Tibial nerve (tissue), 4 donors: ENCODE measurements around the gene TTC3. TPM values are rescaled to one million over a fixed set of nuclear protein-coding genes. Genes with fewer than 3 reads are reported as not detected.

ENCODE experiments used
- DNase-seq, 2 donors: peaks; one replicate each; pipeline ENCODE4 v3.0.0-alpha.2; 2019; ENCODE audit warnings: low spot score in 2 of 2
- H3K27ac ChIP-seq, 4 donors: fragments of 200-600 bp; sonication (generic) in 3 of 4; one replicate each; pipeline ENCODE4 v1.5.1; 2017 to 2019; ENCODE audit warnings: mild to moderate bottlenecking in 1 of 4
- H3K27me3 ChIP-seq, 2 donors: fragments of 200-600 bp; sonication (generic) in 1 of 2; one replicate each; pipeline versions ENCODE4 v1.5.1 to v1.6.0; 2017 to 2019
- H3K36me3 ChIP-seq, 3 donors: fragments of 200-600 bp; sonication (generic); one replicate each; pipeline ENCODE4 v1.5.1; 2018 to 2019
- H3K4me1 ChIP-seq, 4 donors: fragments of 200-600 bp; sonication (generic) in 3 of 4; one replicate each; pipeline ENCODE4 v1.5.1; 2017 to 2019
- H3K4me3 ChIP-seq, 4 donors: fragments of 200-600 bp; sonication (generic) in 3 of 4; one replicate each; pipeline ENCODE4 v1.5.1; 2017 to 2019; ENCODE audit warnings: mild to moderate bottlenecking in 1 of 4, moderate library complexity in 1 of 4
- H3K9me3 ChIP-seq, 4 donors: fragments of 200-600 bp; sonication (generic) in 3 of 4; one replicate each; pipeline ENCODE4 v1.5.1; 2017 to 2019
- EP300 ChIP-seq, 2 donors: sonication (generic); formaldehyde crosslinking; IDR thresholded peaks; one replicate each; pipeline ENCODE4 v1.6.1; 2017; ENCODE audit warnings: antibody characterized with exemption in 2 of 2, mild to moderate bottlenecking in 1 of 2
- POLR2A ChIP-seq, 2 donors: fragments of 450-650 bp; IDR thresholded peaks; one replicate each; pipeline ENCODE4 v1.6.1; 2017; ENCODE audit warnings: antibody characterized with exemption in 2 of 2, mild to moderate bottlenecking in 2 of 2, moderate library complexity in 2 of 2
- WGBS, 2 donors: methylation state at CpG; one replicate each; pipeline ENCODE4 v1.1.5; 2018; 5-methylcytosine and 5-hydroxymethylcytosine counted together
- total RNA-seq, 4 donors: library from RNA; depleted of rRNA; stranded (reverse); fragments of >200 nt; gene quantifications; one replicate each; pipeline ENCODE4 v1.1.0, GENCODE V29; 2016
- TF ChIP-seq, protein P1 (sequence below), 5 experiments: fragments of 200-600 bp in 3 of 5; fragments of 450-650 bp in 2 of 5; sonication (generic) in 3 of 5; IDR thresholded peaks; one replicate each; pipeline ENCODE4 v1.5.1; 2016 to 2019; ENCODE audit warnings: antibody characterized with exemption in 5 of 5, mild to moderate bottlenecking in 3 of 5, moderate library complexity in 2 of 5

The TTC3 gene
- total RNA-seq, 4 donors from 2014 or later: 136 to 259 (median 158) TPM

DNA sequence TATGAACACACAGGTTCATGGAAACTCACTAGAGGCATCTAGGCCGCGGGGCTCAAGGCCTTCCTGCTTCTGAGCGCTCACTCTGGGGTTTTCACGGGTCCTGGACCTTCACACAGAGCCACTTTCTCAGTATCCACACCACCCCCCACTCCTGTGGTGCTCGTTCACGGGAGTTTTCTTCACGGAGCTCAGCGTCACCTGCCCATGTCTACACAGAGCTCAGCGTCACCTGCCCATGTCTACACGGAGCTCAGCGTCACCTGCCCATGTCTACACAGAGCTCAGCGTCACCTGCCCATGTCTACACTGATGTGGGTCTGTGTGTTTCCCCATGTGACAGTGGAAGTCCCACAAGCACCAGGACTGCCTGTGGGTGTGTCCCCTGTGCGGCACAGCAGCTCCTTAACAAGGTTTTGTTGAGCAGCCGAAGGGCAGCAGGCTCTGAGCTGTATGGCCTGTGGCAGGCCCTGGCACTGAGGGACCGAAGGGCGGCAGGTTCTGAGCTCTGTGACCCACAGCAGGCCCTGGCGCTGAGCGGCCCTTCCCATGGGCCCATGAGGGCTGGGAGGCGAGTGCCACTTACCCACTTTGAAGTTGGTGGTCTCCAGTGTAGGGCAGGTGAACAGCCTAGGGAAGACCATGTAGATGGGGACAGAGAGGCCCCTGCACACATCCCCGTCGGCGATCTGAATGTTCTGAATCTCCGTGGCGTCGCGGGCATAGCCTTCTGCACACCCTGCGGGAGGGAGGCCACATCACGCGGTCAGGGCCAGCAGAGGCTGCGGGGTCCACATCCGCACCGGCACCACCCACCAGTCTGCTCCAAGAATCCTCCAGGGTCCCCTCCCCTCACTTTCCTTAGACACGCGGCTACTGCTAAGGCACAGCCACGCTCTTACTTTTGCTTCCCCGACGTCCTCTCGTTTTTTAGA lies 154.3 kb downstream of the TTC3 start:
- Histone ChIP-seq H3K36me3 (peaks cover 7 to 98% (median 31%) of the 10 kb centered on the region in 3 donors), H3K4me3 (no peak overlapping the region), H3K27ac (no peak overlapping the region), H3K27me3 (no peaks in the 10 kb centered on the region), H3K4me1 (no peaks in the 10 kb centered on the region), H3K9me3 (no peaks in the 10 kb centered on the region)
- TF ChIP-seq POLR2A (IDR thresholded peaks at IDR 0.05): no peak
- no peak for TF ChIP-seq EP300 (IDR thresholded peaks at IDR 0.05)
- TF ChIP-seq, protein P1, sequence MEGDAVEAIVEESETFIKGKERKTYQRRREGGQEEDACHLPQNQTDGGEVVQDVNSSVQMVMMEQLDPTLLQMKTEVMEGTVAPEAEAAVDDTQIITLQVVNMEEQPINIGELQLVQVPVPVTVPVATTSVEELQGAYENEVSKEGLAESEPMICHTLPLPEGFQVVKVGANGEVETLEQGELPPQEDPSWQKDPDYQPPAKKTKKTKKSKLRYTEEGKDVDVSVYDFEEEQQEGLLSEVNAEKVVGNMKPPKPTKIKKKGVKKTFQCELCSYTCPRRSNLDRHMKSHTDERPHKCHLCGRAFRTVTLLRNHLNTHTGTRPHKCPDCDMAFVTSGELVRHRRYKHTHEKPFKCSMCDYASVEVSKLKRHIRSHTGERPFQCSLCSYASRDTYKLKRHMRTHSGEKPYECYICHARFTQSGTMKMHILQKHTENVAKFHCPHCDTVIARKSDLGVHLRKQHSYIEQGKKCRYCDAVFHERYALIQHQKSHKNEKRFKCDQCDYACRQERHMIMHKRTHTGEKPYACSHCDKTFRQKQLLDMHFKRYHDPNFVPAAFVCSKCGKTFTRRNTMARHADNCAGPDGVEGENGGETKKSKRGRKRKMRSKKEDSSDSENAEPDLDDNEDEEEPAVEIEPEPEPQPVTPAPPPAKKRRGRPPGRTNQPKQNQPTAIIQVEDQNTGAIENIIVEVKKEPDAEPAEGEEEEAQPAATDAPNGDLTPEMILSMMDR (IDR thresholded peaks at IDR 0.05): no peak
- 96% methylated on average over 35 to 37 of the region's 38 CpGs for WGBS, 2 donors
- DNase-seq: no peak

DNA sequence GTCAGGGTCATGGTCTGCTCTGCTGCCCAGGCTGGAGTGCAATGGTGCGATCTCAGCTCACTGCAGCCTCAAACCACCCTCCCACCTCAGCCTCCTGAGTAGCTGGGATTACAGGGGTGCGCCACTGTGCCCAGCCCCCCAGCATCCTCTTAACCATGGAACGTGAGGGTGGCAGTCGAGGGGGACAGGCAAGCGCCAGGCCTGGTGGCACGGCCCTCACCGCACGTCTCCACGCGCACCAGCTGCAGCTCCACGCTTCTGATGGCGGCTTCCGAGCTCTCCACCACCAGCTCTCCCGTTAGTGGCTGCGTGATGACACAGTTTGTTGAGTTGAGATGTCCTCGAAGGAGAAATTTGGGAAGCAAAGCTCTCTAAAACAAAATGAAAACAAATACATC lies 154.9 kb downstream of the TTC3 start:
- Histone ChIP-seq H3K36me3 (peaks cover 7 to 100% (median 31%) of the 10 kb centered on the region in 3 donors), H3K4me1 (no peaks in the 10 kb centered on the region), H3K27ac (no peak overlapping the region), H3K27me3 (no peaks in the 10 kb centered on the region), H3K9me3 (no peaks in the 10 kb centered on the region), H3K4me3 (no peak overlapping the region)
- TF ChIP-seq, protein P1 (IDR thresholded peaks at IDR 0.05): no peak
- TF ChIP-seq EP300 (IDR thresholded peaks at IDR 0.05): no peak
- TF ChIP-seq POLR2A (IDR thresholded peaks at IDR 0.05): no peak
- DNase-seq: no peak
- WGBS, 2 donors: 98% methylated on average over 16 of the region's 16 CpGs

DNA sequence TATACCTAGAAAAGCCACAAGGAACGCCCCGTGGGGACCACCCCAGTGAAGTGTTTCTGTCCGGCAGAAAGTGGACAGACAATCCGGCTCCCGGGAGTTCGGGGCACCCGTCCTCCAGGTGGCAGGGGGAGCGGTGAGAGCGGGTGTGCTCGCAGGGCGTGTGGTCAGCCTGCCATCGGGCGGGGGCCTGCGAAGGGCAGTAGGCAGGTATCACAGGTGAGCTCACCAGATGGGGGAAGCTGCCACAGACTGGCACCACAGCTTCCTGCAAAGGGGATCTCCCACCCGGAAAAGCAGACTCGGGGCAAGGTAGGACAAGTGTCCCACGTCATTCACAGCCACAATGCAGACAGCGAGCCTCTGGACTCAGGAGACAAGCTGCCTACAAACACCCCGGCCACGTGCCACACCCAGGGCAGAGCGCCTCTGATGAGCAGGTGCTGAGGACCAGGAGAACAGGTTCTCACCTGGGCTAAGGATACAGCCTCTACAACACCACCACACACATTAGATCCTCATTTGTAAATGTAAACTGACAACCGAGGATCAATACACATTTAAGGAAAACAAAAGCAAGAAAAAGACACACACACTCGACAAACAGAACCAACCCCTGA lies 157.7 kb downstream of the TTC3 start:
- WGBS, 2 donors: 91 to 93% methylated on average over 20 to 23 of the region's 23 CpGs
- Histone ChIP-seq H3K9me3 (no peaks in the 10 kb centered on the region), H3K27me3 (no peaks in the 10 kb centered on the region), H3K4me3 (no peak overlapping the region), H3K36me3 (peaks cover 2 to 93% (median 25%) of the 10 kb centered on the region in 3 donors), H3K27ac (no peak overlapping the region), H3K4me1 (no peaks in the 10 kb centered on the region)
- TF ChIP-seq, protein P1 (IDR thresholded peaks at IDR 0.05): no peak
- TF ChIP-seq POLR2A (IDR thresholded peaks at IDR 0.05): no peak
- TF ChIP-seq EP300 (IDR thresholded peaks at IDR 0.05): no peak
- DNase-seq: no peak

DNA sequence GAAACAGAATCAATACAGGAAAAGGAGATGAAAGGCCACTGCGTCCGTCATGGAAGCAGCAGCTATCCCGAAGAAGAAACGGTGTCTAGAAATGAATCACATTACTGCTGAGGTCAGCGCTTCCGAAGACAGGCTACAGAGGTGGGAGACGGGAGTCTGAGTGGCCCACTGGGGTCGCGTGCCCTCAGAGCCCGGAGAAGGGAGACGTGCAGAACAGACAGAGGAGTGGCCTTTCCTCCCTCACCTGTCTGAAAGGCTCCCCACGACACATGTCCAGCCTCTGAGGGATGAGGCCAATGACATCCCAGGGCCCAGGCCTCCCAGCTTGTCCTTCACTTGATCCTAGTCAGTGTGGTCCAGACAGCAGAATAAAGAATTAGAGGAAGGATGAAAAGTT lies 158.2 kb downstream of the TTC3 start:
- H3K4me3 ChIP-seq: no peak overlapping the region
- no peaks in the 10 kb centered on the region for H3K4me1 ChIP-seq
- no peaks in the 10 kb centered on the region for H3K9me3 ChIP-seq
- DNase-seq: no peak
- H3K36me3 ChIP-seq: peaks cover 2 to 93% (median 24%) of the 10 kb centered on the region in 3 donors
- no peaks in the 10 kb centered on the region for H3K27me3 ChIP-seq
- no peak overlapping the region for H3K27ac ChIP-seq
- 86 to 88% methylated on average over 11 to 12 of the region's 12 CpGs for WGBS, 2 donors
- no peak for TF ChIP-seq POLR2A (IDR thresholded peaks at IDR 0.05)
- no peak for TF ChIP-seq EP300 (IDR thresholded peaks at IDR 0.05)
- TF ChIP-seq, protein P1 (IDR thresholded peaks at IDR 0.05): no peak

DNA sequence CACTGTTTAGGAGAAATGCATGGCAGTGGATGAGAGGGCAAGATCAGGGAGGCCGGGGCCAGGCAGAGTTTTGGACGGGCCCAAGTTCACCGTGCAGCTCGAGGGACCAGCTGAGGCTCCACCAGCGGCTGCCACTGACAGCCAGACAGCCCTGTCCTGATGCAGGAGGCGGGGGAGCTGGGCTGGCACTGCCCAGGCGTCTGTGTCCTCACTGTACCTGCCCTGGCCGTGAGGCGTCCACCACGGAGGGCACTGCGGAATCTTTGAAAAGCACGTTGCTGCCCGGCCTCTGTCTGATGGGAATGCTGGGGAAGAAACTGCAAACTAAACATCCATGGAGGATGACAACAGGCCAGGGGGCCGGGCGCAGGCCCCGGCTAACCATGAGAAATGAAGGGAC lies 158.6 kb downstream of the TTC3 start:
- Histone ChIP-seq H3K4me1 (no peaks in the 10 kb centered on the region), H3K27me3 (no peaks in the 10 kb centered on the region), H3K4me3 (no peak overlapping the region), H3K9me3 (no peaks in the 10 kb centered on the region), H3K27ac (no peak overlapping the region), H3K36me3 (peaks cover 2 to 91% (median 20%) of the 10 kb centered on the region in 3 donors)
- WGBS, 2 donors: 93 to 97% methylated on average over 16 of the region's 16 CpGs
- no peak for DNase-seq
- no peak for TF ChIP-seq EP300 (IDR thresholded peaks at IDR 0.05)
- TF ChIP-seq, protein P1 (IDR thresholded peaks at IDR 0.05): no peak
- TF ChIP-seq POLR2A (IDR thresholded peaks at IDR 0.05): no peak
